GM18951 (cell line): ENCODE measurements around the gene GTF3C2.

Experiments
- POLR2A ChIP-seq: IDR thresholded peaks from 4 replicates; pipeline ENCODE4 v1.6.1; 2011; ENCODE audit warnings: mild to moderate bottlenecking; ENCODE audit not compliant: insufficient read length, insufficient read depth; ENCODE audit errors: extremely low read depth
- in situ Hi-C: fragments of 300-500 bp; cut with MboI; formaldehyde crosslinking; loops from one replicate; pipeline ENCODE4 v1.12.0; 2022; ENCODE audit warnings: low sequenced_read_pairs, mixed read lengths, inconsistent platforms; ENCODE audit not compliant: unreplicated experiment

GTF3C2 gene

DNA sequence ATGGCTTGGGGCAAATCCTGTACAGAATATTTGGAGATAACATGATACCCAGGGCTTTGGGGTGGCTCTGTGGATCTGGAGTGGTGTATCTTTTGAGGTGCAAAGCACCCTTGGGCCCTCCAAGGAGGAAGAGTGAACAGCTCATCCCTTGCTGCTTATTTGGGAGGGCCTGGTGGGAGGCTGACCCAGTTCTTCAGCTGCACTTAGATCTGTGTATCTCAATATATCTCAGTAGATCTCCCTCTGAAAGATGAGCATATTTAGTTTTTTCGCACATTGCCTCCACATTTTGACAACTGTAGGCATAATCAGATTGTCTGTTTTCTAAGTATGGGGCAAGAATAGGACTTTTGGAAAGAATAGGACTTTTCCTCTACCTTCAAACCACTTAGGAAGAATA is 71.6 kb downstream of the GTF3C2 start:
- TF ChIP-seq POLR2A: no peak
- in situ Hi-C loops: loop anchor here (10.0 kb wide), 1 partner anchor 180 kb away; no protein-coding TSS in a partner anchor

DNA sequence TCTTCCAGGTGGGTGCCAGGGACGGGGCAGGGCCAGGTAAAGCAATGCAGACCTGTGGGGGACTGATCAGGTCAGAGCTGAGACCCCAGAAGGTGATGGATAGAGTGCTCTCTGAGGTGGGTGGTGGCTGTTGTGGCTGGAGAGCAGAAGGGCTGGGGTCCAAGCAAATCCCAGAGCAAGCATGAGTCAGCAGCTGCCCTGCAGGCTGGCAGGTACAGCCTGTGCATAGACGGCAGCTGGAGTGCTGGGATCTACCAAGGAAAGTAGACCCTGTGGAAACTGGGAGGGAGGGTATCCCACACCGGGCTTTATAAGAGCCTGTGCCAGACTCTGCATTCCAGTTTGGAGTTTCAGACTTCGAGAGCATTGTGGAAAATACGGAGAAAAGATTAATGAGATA is 73.7 kb downstream of the GTF3C2 start:
- in situ Hi-C loops: loop anchor here (10.0 kb wide), 1 partner anchor 178 kb away; no protein-coding TSS in a partner anchor
- TF ChIP-seq POLR2A: no peak

DNA sequence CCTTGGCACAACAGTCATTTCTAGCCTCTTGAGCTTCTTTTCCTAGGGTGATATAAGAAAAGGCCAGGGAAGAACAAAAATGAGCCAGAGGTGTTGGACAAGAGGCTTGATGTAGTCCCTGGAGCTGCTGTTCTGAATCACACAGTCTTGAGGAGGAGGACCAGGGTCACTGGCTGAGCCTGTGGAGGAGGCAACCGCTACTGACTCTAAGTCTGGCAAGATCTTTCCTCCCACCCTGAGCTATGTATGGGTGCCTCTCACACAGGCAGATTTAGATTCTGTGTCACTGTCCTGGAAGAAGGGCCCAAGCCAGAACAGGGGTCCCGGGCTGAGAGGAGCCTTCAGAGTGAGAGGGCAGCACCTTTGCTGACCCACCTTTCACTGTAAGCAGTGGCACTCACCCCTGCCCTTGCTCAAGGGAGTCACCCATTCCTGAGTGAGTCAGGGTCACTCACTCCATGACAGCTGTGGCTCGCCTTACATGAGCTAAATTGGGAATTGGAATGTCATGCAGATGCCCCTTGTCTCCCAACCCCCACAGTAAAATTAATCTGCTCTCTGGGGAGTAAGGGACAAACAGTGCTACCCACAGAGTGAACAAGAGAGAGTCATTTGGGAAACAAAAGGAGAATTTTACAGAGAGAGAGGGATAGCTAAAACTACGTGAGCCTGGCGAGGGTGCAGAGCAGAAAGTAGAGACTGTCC is 74.6 kb downstream of the GTF3C2 start, which contains the start of gene TRIM54:
TRIM54 (plus strand) TSS at position 575 of the 705 bp plus-strand sequence. CDS start 303 bp downstream, outside the sequence.
- in situ Hi-C loops: loop anchor here (10.0 kb wide), 1 partner anchor 177 kb away; no protein-coding TSS in a partner anchor
- no peak for TF ChIP-seq POLR2A

DNA sequence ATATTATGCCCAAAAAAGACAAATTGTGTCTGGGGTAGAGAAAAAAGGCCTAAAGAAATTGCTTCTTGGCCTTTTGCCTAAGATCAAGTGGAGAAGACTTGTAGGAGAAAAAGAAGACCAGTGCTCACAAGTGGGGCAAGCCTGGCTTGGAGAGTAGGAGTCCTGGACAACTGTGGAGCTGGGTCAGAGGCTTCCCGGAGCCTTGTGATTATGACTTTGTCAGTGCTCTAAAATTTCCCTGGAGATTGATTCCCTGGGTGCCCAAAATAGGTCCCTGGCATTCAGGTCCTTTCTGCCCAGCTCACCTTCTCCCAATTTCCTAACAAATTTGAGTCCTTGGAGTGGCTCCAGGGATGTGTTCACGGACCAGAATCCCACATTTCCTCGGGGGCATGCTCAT is 75.1 kb downstream of the GTF3C2 start:
- in situ Hi-C loops: loop anchor here (10.0 kb wide), 1 partner anchor 177 kb away; no protein-coding TSS in a partner anchor
- TF ChIP-seq POLR2A: no peak

DNA sequence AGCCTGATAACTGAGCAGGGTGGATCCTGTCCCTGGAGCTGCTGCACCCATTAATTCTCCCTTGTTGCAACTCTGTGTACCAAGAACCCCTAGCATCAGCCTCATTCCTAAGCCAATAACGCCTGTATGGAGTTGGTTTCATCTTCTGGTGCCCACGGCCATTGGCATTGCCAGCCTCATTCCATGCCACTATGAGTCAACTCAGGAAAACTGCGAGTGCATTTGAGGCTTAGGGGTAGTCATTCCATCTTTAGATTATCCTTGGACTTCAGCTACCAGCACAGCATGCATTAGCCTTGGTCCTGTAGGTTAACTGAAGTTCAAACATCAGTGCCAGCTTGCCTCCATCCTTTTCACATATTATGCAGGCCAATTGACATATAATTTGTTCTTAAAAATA is 75.7 kb downstream of the GTF3C2 start:
- in situ Hi-C loops: loop anchor here (10.0 kb wide), 1 partner anchor 176 kb away; no protein-coding TSS in a partner anchor
- TF ChIP-seq POLR2A: no peak

DNA sequence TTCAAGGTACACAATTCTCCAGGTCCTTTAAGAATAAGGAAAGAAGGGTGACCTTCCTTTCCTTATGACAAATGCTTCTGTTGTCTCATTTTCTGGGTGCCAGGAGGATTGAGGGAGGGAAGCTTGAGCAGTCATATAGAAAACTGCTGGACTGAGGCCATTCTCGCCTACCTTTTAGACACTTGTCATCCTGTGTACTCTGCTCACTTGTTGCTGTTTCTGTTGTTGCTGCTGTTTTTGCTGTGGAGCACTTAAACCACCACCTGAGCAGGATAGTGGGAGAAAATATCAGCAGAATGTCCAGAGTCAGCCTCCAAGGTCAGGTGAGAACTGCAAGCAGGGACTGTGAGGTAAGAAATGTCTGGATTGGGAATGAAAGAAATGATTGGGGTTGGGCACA is 78.6 kb downstream of the GTF3C2 start:
- no peak for TF ChIP-seq POLR2A
- in situ Hi-C loops: loop anchor here (10.0 kb wide), 1 partner anchor 323 kb away; no protein-coding TSS in a partner anchor
